SK-N-SH (cell line): ENCODE results near the gene TM4SF4.

Experiments used
- CTCF ChIP-seq: fragments of 200-600 bp; sonication (generic); IDR thresholded peaks from 2 replicates; pipeline ENCODE4 v1.6.1; 2017; ENCODE audit warnings: antibody characterized with exemption, mild to moderate bottlenecking, moderate library complexity
- EZH2phosphoT487 ChIP-seq: fragments of 200-600 bp; sonication (generic); IDR thresholded peaks from 2 replicates; pipeline ENCODE4 v1.6.1; 2017; ENCODE audit warnings: low read depth, mixed run types, mild to moderate bottlenecking, antibody characterized with exemption, moderate library complexity, borderline replicate concordance
- GABPA ChIP-seq: IDR thresholded peaks from 2 replicates; pipeline ENCODE4 v1.4.0; 2012; ENCODE audit warnings: low read depth, mild to moderate bottlenecking
- IRF3 ChIP-seq: fragments of 150-350 bp; IDR thresholded peaks from 2 replicates; pipeline ENCODE4 v1.6.1; 2016; ENCODE audit warnings: mild to moderate bottlenecking, low read depth, low read length
- MXI1 ChIP-seq: IDR thresholded peaks from 2 replicates; pipeline ENCODE4 v1.6.1; 2012; ENCODE audit warnings: mild to moderate bottlenecking, low read depth, low read length, improper control_type of control experiment
- REST ChIP-seq: IDR thresholded peaks from 2 replicates; pipeline ENCODE4 v1.6.1; 2012; ENCODE audit warnings: mild to moderate bottlenecking, low read depth, low read length, moderate library complexity
- TAF1 ChIP-seq: IDR thresholded peaks from 2 replicates; pipeline ENCODE4 v1.6.1; 2012; ENCODE audit warnings: low read depth, mild to moderate bottlenecking, low read length, moderate library complexity, borderline replicate concordance
- USF1 ChIP-seq: IDR thresholded peaks from 2 replicates; pipeline ENCODE4 v1.4.0; 2012; ENCODE audit warnings: low read depth, borderline replicate concordance

GRCh38 chr3:149501524-149501923 lies 27.0 kb downstream of the TM4SF4 start:
- TF ChIP-seq TAF1 (no peak), EZH2phosphoT487 (no peak), IRF3 (no peak), CTCF (no peak), MXI1 (no peak), USF1 (no peak), GABPA (no peak), REST (no peak)
